ENCODE results near the gene RPLP1. TPM values are rescaled to one million over a fixed set of nuclear protein-coding genes. Genes with fewer than 3 reads are reported as not detected.

RPLP1 gene
- total and polyA plus RNA-seq, 11 donors, result 487 to 1,852 (median 1,259) TPM

DNA sequence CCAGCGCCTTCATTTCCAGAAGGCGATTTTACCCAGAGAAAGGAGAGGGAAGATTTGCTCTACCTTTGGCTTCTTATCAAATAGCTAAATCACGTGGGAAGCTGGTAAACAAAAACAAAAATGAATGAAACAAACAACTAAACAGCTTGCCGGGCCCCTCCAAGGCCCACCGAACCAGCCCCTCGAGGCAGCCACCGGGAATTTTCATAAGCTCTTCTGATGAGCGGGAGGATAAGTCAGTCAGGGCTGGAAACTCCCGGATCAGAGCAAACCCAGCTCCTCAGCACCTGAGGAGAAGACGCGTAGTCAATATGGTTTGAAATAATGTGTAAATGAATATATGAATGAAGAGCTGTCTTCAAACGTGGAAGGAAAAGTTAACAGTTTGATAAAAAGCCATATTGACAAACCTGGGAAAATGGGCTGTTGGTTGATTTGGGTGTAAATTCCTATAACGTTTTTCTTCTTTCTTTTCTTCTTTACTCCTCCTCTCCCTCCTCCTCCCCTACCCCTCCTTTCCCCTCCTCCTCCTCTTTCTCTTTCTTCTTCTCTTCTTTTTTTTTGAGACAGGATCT is 10.7 kb downstream of the RPLP1 start:
- WGBS, 4 donors, result 14 to 17% (median 16%) methylated on average over 13 of the region's 13 CpGs
- no peaks in the 10 kb centered on the region for H3K27me3 ChIP-seq
- intact Hi-C loops (cut with DNase I), result loop anchor here in 1 of 10 donors (2.0 kb wide), 1 partner anchor 636 kb away; no protein-coding TSS in a partner anchor
- ATAC-seq (no peak), DNase-seq (no peak)
- H3K36me3 ChIP-seq, result peaks cover 0 to 3% (median 0%) of the 10 kb centered on the region in 9 donors
- H3K4me1 ChIP-seq, result peaks cover 0 to 33% (median 23%) of the 10 kb centered on the region in 12 donors
- peak overlapping the region; percentile 6 to 78 (median 59) for H3K4me3 ChIP-seq
- TF ChIP-seq POLR2A (IDR thresholded peaks at IDR 0.05), result no peak
- TF ChIP-seq, protein P1, sequence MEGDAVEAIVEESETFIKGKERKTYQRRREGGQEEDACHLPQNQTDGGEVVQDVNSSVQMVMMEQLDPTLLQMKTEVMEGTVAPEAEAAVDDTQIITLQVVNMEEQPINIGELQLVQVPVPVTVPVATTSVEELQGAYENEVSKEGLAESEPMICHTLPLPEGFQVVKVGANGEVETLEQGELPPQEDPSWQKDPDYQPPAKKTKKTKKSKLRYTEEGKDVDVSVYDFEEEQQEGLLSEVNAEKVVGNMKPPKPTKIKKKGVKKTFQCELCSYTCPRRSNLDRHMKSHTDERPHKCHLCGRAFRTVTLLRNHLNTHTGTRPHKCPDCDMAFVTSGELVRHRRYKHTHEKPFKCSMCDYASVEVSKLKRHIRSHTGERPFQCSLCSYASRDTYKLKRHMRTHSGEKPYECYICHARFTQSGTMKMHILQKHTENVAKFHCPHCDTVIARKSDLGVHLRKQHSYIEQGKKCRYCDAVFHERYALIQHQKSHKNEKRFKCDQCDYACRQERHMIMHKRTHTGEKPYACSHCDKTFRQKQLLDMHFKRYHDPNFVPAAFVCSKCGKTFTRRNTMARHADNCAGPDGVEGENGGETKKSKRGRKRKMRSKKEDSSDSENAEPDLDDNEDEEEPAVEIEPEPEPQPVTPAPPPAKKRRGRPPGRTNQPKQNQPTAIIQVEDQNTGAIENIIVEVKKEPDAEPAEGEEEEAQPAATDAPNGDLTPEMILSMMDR (IDR thresholded peaks at IDR 0.05), result no peak
- H3K9me3 ChIP-seq, result no peaks in the 10 kb centered on the region
- H3K27ac ChIP-seq, result peak overlapping the region; percentile 84 to 98 (median 92)

GRCh38 chr15:69465253-69465652 is 12.6 kb downstream of the RPLP1 start:
- Histone ChIP-seq H3K27me3 (no peaks in the 10 kb centered on the region), H3K4me3 (no peak overlapping the region), H3K9me3 (no peaks in the 10 kb centered on the region), H3K27ac (no peak overlapping the region), H3K4me1 (peaks cover 0 to 28% (median 17%) of the 10 kb centered on the region in 12 donors), H3K36me3 (no peaks in the 10 kb centered on the region)
- TF ChIP-seq, protein P1 (IDR thresholded peaks at IDR 0.05), result no peak
- ATAC-seq, result no peak
- intact Hi-C loops (cut with DNase I), result loop anchor here in 1 of 10 donors (5.0 kb wide), 1 partner anchor 408 kb away; no protein-coding TSS in a partner anchor
- WGBS, 4 donors, result 84 to 100% (median 98%) methylated on average over 1 of the region's 1 CpG
- no peak for DNase-seq

DNA sequence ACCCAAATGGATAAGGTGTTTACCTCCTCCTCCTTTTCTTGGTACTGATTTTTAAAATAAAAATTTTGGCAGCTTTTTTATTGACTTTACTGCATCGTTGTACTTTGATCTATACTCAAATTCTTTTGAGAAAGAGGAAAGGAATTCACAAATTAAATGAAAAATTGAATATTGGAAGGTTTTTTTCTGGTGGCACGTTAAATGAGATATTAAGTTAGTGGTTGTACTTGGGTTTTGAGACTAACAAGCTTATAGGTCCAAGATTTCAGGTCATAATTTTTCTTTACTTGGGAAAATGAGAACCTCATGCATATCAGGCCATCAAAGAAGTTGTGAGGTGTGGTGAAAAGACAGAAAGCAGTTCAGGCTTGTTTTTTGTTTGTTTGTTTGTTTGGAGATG is 14.1 kb downstream of the RPLP1 start:
- 79 to 87% (median 84%) methylated on average over 2 of the region's 2 CpGs for WGBS, 4 donors
- H3K36me3 ChIP-seq, result no peaks in the 10 kb centered on the region
- intact Hi-C loops (cut with DNase I), result loop anchor here in 1 of 10 donors (5.0 kb wide), 1 partner anchor 409 kb away; no protein-coding TSS in a partner anchor
- peaks cover 0 to 19% (median 12%) of the 10 kb centered on the region in 12 donors for H3K4me1 ChIP-seq
- no peak overlapping the region for H3K27ac ChIP-seq
- ATAC-seq, result no peak
- DNase-seq, result no peak
- TF ChIP-seq POLR2A (IDR thresholded peaks at IDR 0.05), result no peak
- TF ChIP-seq, protein P1 (IDR thresholded peaks at IDR 0.05), result no peak
- no peaks in the 10 kb centered on the region for H3K9me3 ChIP-seq
- H3K27me3 ChIP-seq, result no peaks in the 10 kb centered on the region
- no peak overlapping the region for H3K4me3 ChIP-seq

DNA sequence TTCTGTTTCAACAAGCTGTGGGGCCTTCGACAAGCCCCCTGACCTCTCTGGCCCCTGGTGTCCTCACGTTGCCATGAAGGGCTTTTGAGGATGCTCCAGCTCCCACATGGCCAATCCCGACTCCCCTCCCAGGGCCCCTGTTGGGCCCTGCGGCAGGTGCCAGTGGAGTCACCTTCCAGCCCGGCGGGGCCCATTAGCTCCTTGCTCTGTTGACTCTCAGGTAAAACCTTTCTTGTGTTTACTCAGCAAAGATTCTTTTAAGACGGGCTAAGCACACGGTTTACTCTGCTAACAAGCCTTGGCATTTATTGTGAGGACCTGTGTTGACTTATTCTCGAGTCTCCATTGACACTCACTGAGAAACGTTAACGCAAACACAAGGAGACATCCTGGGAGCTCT is 15.0 kb downstream of the RPLP1 start:
- ATAC-seq, result no peak
- no peaks in the 10 kb centered on the region for H3K27me3 ChIP-seq
- H3K27ac ChIP-seq, result peak overlapping the region in 1 of 12 donors; percentile 60
- H3K4me1 ChIP-seq, result peaks cover 0 to 13% (median 6%) of the 10 kb centered on the region in 12 donors
- intact Hi-C loops (cut with DNase I), result loop anchor here in 1 of 10 donors (5.0 kb wide), 1 partner anchor 410 kb away; no protein-coding TSS in a partner anchor
- 80 to 87% (median 83%) methylated on average over 11 of the region's 11 CpGs for WGBS, 4 donors
- no peaks in the 10 kb centered on the region for H3K9me3 ChIP-seq
- no peak overlapping the region for H3K4me3 ChIP-seq
- DNase-seq, result no peak
- TF ChIP-seq, protein P1 (IDR thresholded peaks at IDR 0.05), result no peak
- TF ChIP-seq POLR2A (IDR thresholded peaks at IDR 0.05), result no peak
- no peaks in the 10 kb centered on the region for H3K36me3 ChIP-seq

All from heart left ventricle (tissue), 16 donors.